ENCODE data around the gene MVD.
A peak's percentile ranks its signal among the peaks of the same experiment; 100 is the strongest.

Gene MVD

GRCh38 chr16:88653596-88654362 is 9.1 kb downstream of the MVD start:
- TF ChIP-seq, protein P1, sequence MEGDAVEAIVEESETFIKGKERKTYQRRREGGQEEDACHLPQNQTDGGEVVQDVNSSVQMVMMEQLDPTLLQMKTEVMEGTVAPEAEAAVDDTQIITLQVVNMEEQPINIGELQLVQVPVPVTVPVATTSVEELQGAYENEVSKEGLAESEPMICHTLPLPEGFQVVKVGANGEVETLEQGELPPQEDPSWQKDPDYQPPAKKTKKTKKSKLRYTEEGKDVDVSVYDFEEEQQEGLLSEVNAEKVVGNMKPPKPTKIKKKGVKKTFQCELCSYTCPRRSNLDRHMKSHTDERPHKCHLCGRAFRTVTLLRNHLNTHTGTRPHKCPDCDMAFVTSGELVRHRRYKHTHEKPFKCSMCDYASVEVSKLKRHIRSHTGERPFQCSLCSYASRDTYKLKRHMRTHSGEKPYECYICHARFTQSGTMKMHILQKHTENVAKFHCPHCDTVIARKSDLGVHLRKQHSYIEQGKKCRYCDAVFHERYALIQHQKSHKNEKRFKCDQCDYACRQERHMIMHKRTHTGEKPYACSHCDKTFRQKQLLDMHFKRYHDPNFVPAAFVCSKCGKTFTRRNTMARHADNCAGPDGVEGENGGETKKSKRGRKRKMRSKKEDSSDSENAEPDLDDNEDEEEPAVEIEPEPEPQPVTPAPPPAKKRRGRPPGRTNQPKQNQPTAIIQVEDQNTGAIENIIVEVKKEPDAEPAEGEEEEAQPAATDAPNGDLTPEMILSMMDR (IDR thresholded peaks at IDR 0.05; ENCODE audit: insufficient read depth, low read length, poor library complexity, severe bottlenecking): no peak
- no peak for DNase-seq (ENCODE audit: extremely low read depth, insufficient read length)
- peaks cover 38% of the 10 kb centered on the region for H3K36me3 ChIP-seq (ENCODE audit: control insufficient read depth, insufficient read depth, low read length)

GRCh38 chr16:88653101-88653500 is 9.8 kb downstream of the MVD start:
- Histone ChIP-seq H3K4me3 (replicated peaks; ENCODE audit: low read depth, low read length) (no peak overlapping the region), H3K27me3 (replicated peaks; ENCODE audit: control insufficient read depth, insufficient read depth, low read length) (no peaks in the 10 kb centered on the region), H3K36me3 (ENCODE audit: control insufficient read depth, insufficient read depth, low read length) (peaks cover 36% of the 10 kb centered on the region)
- DNase-seq (ENCODE audit: extremely low read depth, insufficient read length): no peak
- TF ChIP-seq, protein P1 (IDR thresholded peaks at IDR 0.05; ENCODE audit: insufficient read depth, low read length, poor library complexity, severe bottlenecking): no peak

More at GRCh38 chr16:88653596-88654362, 9.1 kb downstream of the MVD start:
- Histone ChIP-seq H3K27me3 (replicated peaks; ENCODE audit: control insufficient read depth, insufficient read depth, low read length) (no peaks in the 10 kb centered on the region), H3K4me3 (replicated peaks; ENCODE audit: low read depth, low read length) (no peak overlapping the region)

DNA sequence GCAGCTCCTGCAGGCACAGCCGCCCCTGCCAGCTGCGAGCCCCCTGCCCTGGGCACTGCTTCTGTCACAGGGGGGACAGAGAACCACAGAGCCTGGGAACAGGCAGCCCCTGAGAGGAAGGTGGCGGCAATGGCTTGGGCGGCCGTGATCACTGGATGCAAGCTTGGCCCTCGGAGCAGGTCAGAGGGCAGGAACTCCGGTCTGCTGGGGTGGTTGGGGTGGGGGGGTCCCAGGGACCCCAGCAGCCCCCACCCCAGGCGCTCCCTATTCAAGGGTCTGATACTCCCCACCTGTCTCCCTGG is 10.2 kb downstream of the MVD start:
- H3K4me3 ChIP-seq (replicated peaks; ENCODE audit: low read depth, low read length): no peak overlapping the region
- no peak for DNase-seq (ENCODE audit: extremely low read depth, insufficient read length)
- peaks cover 35% of the 10 kb centered on the region for H3K36me3 ChIP-seq (ENCODE audit: control insufficient read depth, insufficient read depth, low read length)
- H3K27me3 ChIP-seq (replicated peaks; ENCODE audit: control insufficient read depth, insufficient read depth, low read length): no peaks in the 10 kb centered on the region
- TF ChIP-seq, protein P1 (IDR thresholded peaks at IDR 0.05; ENCODE audit: insufficient read depth, low read length, poor library complexity, severe bottlenecking): no peak

DNA sequence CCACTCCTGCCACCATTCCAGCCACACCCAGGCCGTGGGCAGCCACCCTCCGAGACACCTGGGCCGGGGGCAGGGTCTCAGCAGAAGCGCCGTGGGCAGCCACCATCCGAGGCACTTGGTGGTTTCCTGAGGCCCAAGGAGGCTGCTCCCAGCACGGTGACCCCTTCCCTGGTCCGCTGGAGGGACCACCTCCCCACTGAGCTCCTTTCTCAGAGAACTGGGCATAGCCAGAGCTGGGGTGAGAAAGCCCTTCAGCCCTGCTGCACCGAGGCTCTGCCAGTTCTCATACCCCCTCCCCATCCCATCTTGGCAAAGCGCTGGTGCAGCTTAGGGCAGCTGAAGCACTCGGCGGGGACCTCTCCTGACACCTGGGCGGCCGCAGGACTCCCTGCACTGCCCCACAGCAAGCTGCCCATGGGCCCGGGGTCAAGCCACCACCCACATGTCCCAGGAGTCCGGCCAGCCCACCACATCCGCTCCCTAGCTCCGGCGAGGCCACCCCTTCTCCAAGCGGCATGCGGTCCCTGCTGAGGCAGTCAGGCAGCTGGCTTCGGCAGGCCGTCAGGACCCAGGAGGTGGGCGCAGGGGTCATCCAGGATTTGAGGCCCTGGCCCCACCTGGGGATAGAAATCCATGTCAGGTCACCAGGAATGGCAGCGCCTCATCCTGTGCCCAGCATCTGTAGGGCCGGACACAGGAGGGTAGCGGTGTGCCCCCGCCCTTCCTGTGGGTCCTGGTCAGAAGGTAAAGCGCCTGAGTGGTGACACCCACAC is 10.7 kb downstream of the MVD start:
- TF ChIP-seq, protein P1 (IDR thresholded peaks at IDR 0.05; ENCODE audit: insufficient read depth, low read length, poor library complexity, severe bottlenecking): no peak
- Histone ChIP-seq H3K4me3 (replicated peaks; ENCODE audit: low read depth, low read length) (peak overlapping the region; percentile 95), H3K36me3 (ENCODE audit: control insufficient read depth, insufficient read depth, low read length) (peaks cover 32% of the 10 kb centered on the region), H3K27me3 (replicated peaks; ENCODE audit: control insufficient read depth, insufficient read depth, low read length) (no peaks in the 10 kb centered on the region)
- no peak for DNase-seq (ENCODE audit: extremely low read depth, insufficient read length)

GRCh38 chr16:88651276-88651988 is 11.5 kb downstream of the MVD start:
- peak overlapping the region; percentile 95 for H3K4me3 ChIP-seq (replicated peaks; ENCODE audit: low read depth, low read length)
- TF ChIP-seq, protein P1 (IDR thresholded peaks at IDR 0.05; ENCODE audit: insufficient read depth, low read length, poor library complexity, severe bottlenecking): no peak
- peak; percentile 92 for DNase-seq (ENCODE audit: extremely low read depth, insufficient read length)
- peaks cover 34% of the 10 kb centered on the region for H3K36me3 ChIP-seq (ENCODE audit: control insufficient read depth, insufficient read depth, low read length)
- H3K27me3 ChIP-seq (replicated peaks; ENCODE audit: control insufficient read depth, insufficient read depth, low read length): no peaks in the 10 kb centered on the region
